Measurements from ENCODE around the gene CBFB. TPM values are rescaled to one million over a fixed set of nuclear protein-coding genes. Genes with fewer than 3 reads are reported as not detected.
"Not testable (repeated sequence)": the region's sequence is repeated elsewhere in the genome, so short reads cannot be mapped to it uniquely, and the experiment has no call there.

Gene CBFB
- total and polyA plus RNA-seq, 2 of the 13 experiments (the other 11 are each of a cell fraction or from before 2014, with no cell fraction given) = 22.1 to 70.8 TPM

- TF ChIP-seq RBM22 (optimal IDR thresholded peaks at IDR 0.05; ENCODE audit: low read length) (no peak), RBAK (CRISPR knock-in tag; IDR thresholded peaks at IDR 0.05) (no peak), CAMTA2 (CRISPR knock-in tag; IDR thresholded peaks at IDR 0.05; ENCODE audit: borderline replicate concordance) (no peak), ZFP62 (CRISPR knock-in tag; IDR thresholded peaks at IDR 0.05) (no peak), TFE3 (CRISPR knock-in tag; IDR thresholded peaks at IDR 0.05) (no peak), ZNF543 (CRISPR knock-in tag; IDR thresholded peaks at IDR 0.05) (no peak), HNRNPK (IDR thresholded peaks at IDR 0.05; ENCODE audit: low read depth, low read length, poor library complexity, severe bottlenecking) (no peak), ZNF333 (CRISPR knock-in tag; IDR thresholded peaks at IDR 0.05; ENCODE audit: borderline replicate concordance) (no peak), ZSCAN31 (CRISPR knock-in tag; IDR thresholded peaks at IDR 0.05; ENCODE audit: low read depth) (no peak), RXRB (CRISPR knock-in tag; IDR thresholded peaks at IDR 0.05; ENCODE audit: borderline replicate concordance) (peak; percentile 57; the same call in 1 of the 2 replicates), ARID2 (CRISPR knock-in tag; IDR thresholded peaks at IDR 0.05; ENCODE audit: borderline replicate concordance) (no peak)
Measured at GRCh38 chr16:66991545-66992077, 37.3 kb upstream of the CBFB start (continued).

DNA sequence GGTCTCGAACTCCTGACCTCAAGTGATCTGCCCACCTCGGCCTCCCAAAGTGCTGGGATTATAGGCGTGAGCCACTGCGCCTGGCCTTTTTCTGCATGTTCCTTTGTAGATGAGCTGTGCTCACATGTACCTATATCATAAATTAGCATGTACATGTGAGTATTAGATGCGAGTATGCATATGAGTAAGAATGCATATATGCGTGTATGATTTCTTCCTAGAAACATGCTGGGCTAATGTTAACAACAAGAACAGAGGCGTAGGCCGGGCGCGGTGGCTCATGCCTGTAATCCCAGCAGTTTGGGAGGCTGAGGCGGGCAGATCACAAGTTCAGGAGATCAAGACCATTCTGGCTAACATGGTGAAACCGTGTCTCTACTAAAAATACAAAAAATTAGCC, 35.4 kb upstream of the CBFB start:
- in situ Hi-C loops (cut with HindIII; ENCODE audit: extremely low pct_ligation_motif_present, low pct_unique_long_range_greater_than_20kb); H3K79me2 ChIP-seq (ENCODE audit: insufficient read depth, low read length); H3K4me2 ChIP-seq (ENCODE audit: low read depth, low read length); H3K4me3 ChIP-seq (replicated peaks in 1 of 3; ENCODE audit: insufficient read depth in 1 of 3, low read depth in 2 of 3, low read length in 3 of 3); intact Hi-C loops (cut with micrococcal nuclease; ENCODE audit: unreplicated experiment); POLR2A ChIA-PET; H3K36me3 ChIP-seq (replicated peaks in 1 of 2; ENCODE audit: control insufficient read depth in 1 of 2, insufficient read depth in 2 of 2, low read length in 2 of 2); H3K27me3 ChIP-seq (ENCODE audit: control insufficient read depth in 1 of 2, insufficient read depth in 2 of 2, low read length in 2 of 2); H3K27ac ChIP-seq (ENCODE audit: extremely low read length, insufficient read depth, low read length); DNase-seq (ENCODE audit: low spot score); H3K9me3 ChIP-seq (ENCODE audit: low read length); ATAC-seq; H2AFZ ChIP-seq (ENCODE audit: low read length); H4K20me1 ChIP-seq (ENCODE audit: insufficient read depth, low read length); H3K9ac ChIP-seq (ENCODE audit: insufficient read depth, low read depth, low read length); FAIRE-seq; CTCF ChIA-PET (ENCODE audit: low intra/inter-chr PET ratio, low total read pairs); BruUV-seq (replicated peaks): not testable (repeated sequence)
- 82% methylated on average over 12 of the region's 12 CpGs for WGBS (ENCODE audit: low lambda C conversion rate)
- H3K4me1 ChIP-seq (ENCODE audit: insufficient read depth, low read length) = peaks cover 61% of the 10 kb centered on the region
